Natural killer cell (primary cell): ENCODE results near the gene FLT1. TPM values are rescaled to one million over a fixed set of nuclear protein-coding genes. Genes with fewer than 3 reads are reported as not detected.

Experiments
- ATAC-seq, 3 donors: fragments of 150-1000 bp in 2 of 3; fragments of 200-7000 bp in 1 of 3; cut with Tn5 transposase; 1 replicate in 1 of 3; 2 replicates in 2 of 3; pipeline ENCODE4 v1.10.0; 2021; ENCODE audit warnings: mild to moderate bottlenecking in 2 of 3, moderate library complexity in 2 of 3
- DNase-seq, 2 donors: peaks; one replicate each; pipeline versions ENCODE4 v3.0.0 to v3.0.0-alpha.2; 2013 to 2021; ENCODE audit warnings: mixed read lengths in 1 of 2
- H3K27ac ChIP-seq: one replicate; pipeline ENCODE4 v1.5.1; 2013; ENCODE audit warnings: mild to moderate bottlenecking, low read length
- H3K27me3 ChIP-seq: one replicate; pipeline ENCODE4 v1.6.1; 2013; ENCODE audit warnings: low read length; ENCODE audit not compliant: control insufficient read depth, insufficient read depth
- H3K36me3 ChIP-seq: one replicate; pipeline ENCODE4 v1.6.1; 2013; ENCODE audit warnings: low read length; ENCODE audit not compliant: control insufficient read depth, insufficient read depth
- H3K4me1 ChIP-seq: one replicate; pipeline ENCODE4 v1.6.1; 2013; ENCODE audit warnings: low read length; ENCODE audit not compliant: control insufficient read depth, insufficient read depth
- H3K4me3 ChIP-seq: one replicate; pipeline ENCODE4 v1.5.1; 2013; ENCODE audit warnings: low read length
- H3K9me3 ChIP-seq: one replicate; pipeline ENCODE4 v1.6.1; 2013; ENCODE audit warnings: low read length; ENCODE audit not compliant: control insufficient read depth, insufficient read depth
- H3K27ac Mint-ChIP-seq, 2 donors: one replicate each; pipeline ENCODE4 v1.8.0; 2022; ENCODE audit warnings: mild to moderate bottlenecking in 2 of 2, mixed read lengths in 2 of 2, moderate library complexity in 1 of 2
- H3K27me3 Mint-ChIP-seq, 2 donors: one replicate each; pipeline ENCODE4 v1.8.0; 2022; ENCODE audit warnings: low read depth in 2 of 2, mixed read lengths in 2 of 2
- H3K36me3 Mint-ChIP-seq: one replicate; pipeline ENCODE4 v1.8.0; 2022; ENCODE audit warnings: mixed read lengths
- H3K4me1 Mint-ChIP-seq, 2 donors: one replicate each; pipeline ENCODE4 v1.8.0; 2022; ENCODE audit warnings: mixed read lengths in 2 of 2
- H3K4me3 Mint-ChIP-seq: one replicate; pipeline ENCODE4 v1.8.0; 2022; ENCODE audit warnings: mild to moderate bottlenecking, moderate library complexity, mixed read lengths
- H3K9me3 Mint-ChIP-seq, 2 donors: one replicate each; pipeline ENCODE4 v1.8.0; 2022; ENCODE audit warnings: mixed read lengths in 2 of 2
- CTCF ChIP-seq: fragments of 200-600 bp; IDR thresholded peaks from one replicate; pipeline ENCODE4 v1.8.0; 2022; ENCODE audit warnings: antibody characterized with exemption
- WGBS: methylation state at CpG from one replicate; pipeline ENCODE4 v1.1.7; 2013; ENCODE audit warnings: missing lambda C conversion rate; ENCODE audit not compliant: insufficient coverage; 5-methylcytosine and 5-hydroxymethylcytosine counted together
- intact Hi-C: fragments of 100-400 bp; cut with micrococcal nuclease; formaldehyde crosslinking; loops from one replicate; pipeline ENCODE4 v1.14.2; 2022
- total RNA-seq, 4 donors: library from RNA; stranded (reverse); fragments of 120-200 nt in 1 of 4; gene quantifications; one replicate each; pipeline versions ENCODE4 v1.2.3 to v1.2.4, GENCODE V29; 2013 to 2022

The FLT1 gene
- total RNA-seq, 3 donors from 2014 or later (not counting 1 experiment from before 2014, with no cell fraction given), result 0.05 to 0.43 (median 0.07) TPM

DNA sequence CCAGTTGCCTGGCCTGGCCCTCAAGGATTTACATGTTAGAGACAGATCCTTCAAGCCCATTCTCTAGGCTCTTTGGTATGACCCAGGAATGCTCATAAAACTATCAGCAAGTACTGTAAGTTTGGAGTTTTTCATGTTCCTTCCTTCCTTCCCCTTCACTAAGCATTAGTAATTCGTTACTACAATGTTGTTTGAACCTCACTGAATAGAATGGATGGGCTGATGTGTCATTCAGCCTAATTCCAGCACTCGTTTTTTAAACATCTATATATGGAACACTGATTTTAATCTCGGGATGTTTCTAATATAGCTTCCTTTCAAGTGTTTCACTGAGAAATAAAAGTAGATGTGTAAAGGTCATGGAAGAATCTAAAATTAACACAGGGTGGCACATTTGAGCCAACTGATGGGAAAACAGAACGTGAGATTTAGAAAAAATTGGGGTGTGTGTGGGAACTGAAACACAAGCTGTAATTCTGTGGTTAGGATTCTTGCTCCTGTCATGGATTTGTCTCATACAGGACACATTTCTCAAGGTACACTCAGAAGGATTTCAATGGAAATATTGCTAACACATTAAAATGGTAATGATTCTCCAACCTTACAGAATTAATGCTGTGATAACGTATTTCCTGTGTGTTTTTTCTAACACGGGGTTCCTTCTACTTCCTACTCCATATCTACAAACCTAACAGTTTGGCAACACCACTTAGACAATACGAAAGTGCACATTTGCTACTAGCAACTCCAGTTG lies 93.4 kb downstream of the FLT1 start:
- WGBS, result 20% methylated on average over 5 of the region's 7 CpGs
- Histone ChIP-seq H3K4me3 (no peak overlapping the region), H3K4me1 (no peaks in the 10 kb centered on the region), H3K27me3 (no peaks in the 10 kb centered on the region), H3K36me3 (no peaks in the 10 kb centered on the region), H3K27ac (no peak overlapping the region), H3K9me3 (no peaks in the 10 kb centered on the region)
- no peaks in the 10 kb centered on the region for H3K9me3 Mint-ChIP-seq
- intact Hi-C loops, result no loop called here
- ATAC-seq, result peak; percentile 60 to 62 (median 61)
- no peak for TF ChIP-seq CTCF
- H3K27ac Mint-ChIP-seq, result peak overlapping the region in 1 of 2 donors; percentile 10
- H3K27me3 Mint-ChIP-seq, result peaks cover 2 to 8% of the 10 kb centered on the region in 2 donors
- H3K4me1 Mint-ChIP-seq, result peaks cover 10% of the 10 kb centered on the region in 2 donors
- no peak for DNase-seq
- H3K4me3 Mint-ChIP-seq, result no peak overlapping the region
- no peaks in the 10 kb centered on the region for H3K36me3 Mint-ChIP-seq

GRCh38 chr13:28396053-28396452 lies 98.9 kb downstream of the FLT1 start:
- Histone ChIP-seq H3K27ac (no peak overlapping the region), H3K4me1 (no peaks in the 10 kb centered on the region), H3K36me3 (no peaks in the 10 kb centered on the region), H3K4me3 (no peak overlapping the region), H3K9me3 (no peaks in the 10 kb centered on the region), H3K27me3 (no peaks in the 10 kb centered on the region)
- no peak overlapping the region for H3K27ac Mint-ChIP-seq
- no peak overlapping the region for H3K4me3 Mint-ChIP-seq
- H3K27me3 Mint-ChIP-seq, result peaks cover 6 to 22% of the 10 kb centered on the region in 2 donors
- ATAC-seq (no peak), DNase-seq (no peak)
- H3K9me3 Mint-ChIP-seq, result no peaks in the 10 kb centered on the region
- intact Hi-C loops, result no loop called here
- H3K4me1 Mint-ChIP-seq, result no peaks in the 10 kb centered on the region
- no peak for TF ChIP-seq CTCF
- 71% methylated on average over 2 of the region's 2 CpGs for WGBS
- no peaks in the 10 kb centered on the region for H3K36me3 Mint-ChIP-seq

DNA sequence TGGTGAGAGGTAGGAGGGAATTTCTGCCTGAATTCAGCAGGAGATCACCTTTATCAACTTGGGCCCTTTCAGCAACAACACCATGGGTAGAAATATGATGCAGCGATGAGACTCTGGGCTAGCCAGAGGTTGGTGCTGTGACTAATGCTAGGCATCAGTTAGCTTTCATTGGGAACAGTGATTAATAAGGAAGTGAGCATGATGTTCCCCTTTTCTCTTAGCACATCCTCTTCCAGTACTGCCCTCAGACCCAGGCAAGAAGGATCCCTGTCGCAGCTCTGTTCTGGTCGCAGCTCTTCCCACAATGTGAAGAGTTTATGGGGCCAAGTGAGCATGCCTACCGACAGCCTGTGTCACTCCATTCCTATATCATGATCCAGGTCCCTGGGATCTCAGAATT lies 100.5 kb downstream of the FLT1 start:
- H3K27me3 ChIP-seq, result no peaks in the 10 kb centered on the region
- no peak overlapping the region for H3K4me3 ChIP-seq
- H3K9me3 ChIP-seq, result no peaks in the 10 kb centered on the region
- TF ChIP-seq CTCF, result no peak
- H3K27ac ChIP-seq, result no peak overlapping the region
- intact Hi-C loops, result no loop called here
- H3K36me3 ChIP-seq, result no peaks in the 10 kb centered on the region
- Mint-ChIP-seq H3K4me3 (no peak overlapping the region), H3K36me3 (no peaks in the 10 kb centered on the region), H3K27ac (no peak overlapping the region), H3K9me3 (no peaks in the 10 kb centered on the region), H3K27me3 (peaks cover 6 to 29% of the 10 kb centered on the region in 2 donors), H3K4me1 (no peaks in the 10 kb centered on the region)
- ATAC-seq (peak; percentile 26 to 48 (median 32)), DNase-seq (no peak)
- no peaks in the 10 kb centered on the region for H3K4me1 ChIP-seq
- 85% methylated on average over 4 of the region's 4 CpGs for WGBS
